Measurements from ENCODE around the gene ACADVL. TPM values are rescaled to one million over a fixed set of nuclear protein-coding genes. Genes with fewer than 3 reads are reported as not detected.
A peak's percentile ranks its signal among the peaks of the same experiment; 100 is the strongest.

Gene ACADVL
- total and polyA plus RNA-seq, 2 of the 4 experiments (the other 2 are of a cell fraction), result 139 to 752 TPM

DNA sequence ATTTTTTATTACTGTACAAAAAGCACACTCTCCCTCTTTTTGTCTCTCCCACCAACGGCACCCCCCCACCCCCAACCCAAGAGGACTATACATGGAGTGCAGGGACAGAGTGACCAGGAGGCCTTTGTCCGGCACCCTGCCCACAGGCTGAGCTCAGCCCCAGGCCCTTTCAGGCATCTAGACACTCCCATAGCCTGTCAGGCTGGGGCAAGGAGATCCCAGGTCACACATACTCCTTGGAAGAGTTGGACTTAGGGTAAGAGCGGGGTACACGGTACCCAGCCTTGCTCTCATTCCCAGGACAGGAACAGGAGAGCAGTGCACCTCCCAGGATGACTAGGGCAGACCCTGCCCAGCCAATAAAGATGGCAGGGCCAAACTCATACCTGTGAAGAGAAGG is 40.4 kb downstream of the ACADVL start:
- H3K9me3 ChIP-seq (ENCODE audit: control insufficient read depth, insufficient read depth, low read length), result no peaks in the 10 kb centered on the region
- WGBS, 2 experiments (ENCODE audit: extremely low coverage in 2 of 2, insufficient read length in 1 of 2), result no CpG with 5 or more reads among the region's 4 CpGs
- H3K56ac ChIP-seq (ENCODE audit: extremely low read depth, insufficient read depth, low read length), result no peak overlapping the region
- H2BK15ac ChIP-seq (ENCODE audit: low read depth, low read length), result no peak overlapping the region
- H3K4me1 ChIP-seq (ENCODE audit: control insufficient read depth, insufficient read depth, low read length), result peaks cover 8% of the 10 kb centered on the region
- no peak overlapping the region for H3K4me2 ChIP-seq (ENCODE audit: low read depth, low read length)
- in situ Hi-C loops (cut with MboI; ENCODE audit: low sequenced_read_pairs) (no loop called here), dilution Hi-C loops (cut with HindIII; ENCODE audit: low sequenced_read_pairs, unreplicated experiment) (no loop called here), intact Hi-C loops (cut with micrococcal nuclease) (no loop called here)
- DNase-seq (no peak), ATAC-seq (ENCODE audit: low read depth) (no peak)
- peaks cover 27% of the 10 kb centered on the region for H3K36me3 ChIP-seq (ENCODE audit: control insufficient read depth, insufficient read depth, low read length)
- H3K27ac ChIP-seq (ENCODE audit: insufficient read depth, low read length), result no peak overlapping the region
- BruUV-seq (replicated peaks), result no TSS peak
- no peak overlapping the region for H4K91ac ChIP-seq (ENCODE audit: insufficient read depth, low read depth, low read length)
- CTCF ChIA-PET, result no interaction called here
- no peak overlapping the region for H3K14ac ChIP-seq (replicated peaks; ENCODE audit: low read depth, low read length)
- POLR2A ChIA-PET (ENCODE audit: unreplicated experiment), result no interaction called here
- H3K4me3 ChIP-seq (ENCODE audit: insufficient read depth, low read depth, low read length), result no peak overlapping the region
- H4K5ac ChIP-seq (ENCODE audit: low read depth, low read length), result no peak overlapping the region
- H4K8ac ChIP-seq (ENCODE audit: low read depth in 2 of 2, low read length in 2 of 2), result no peak overlapping the region
- no peak overlapping the region for H2BK120ac ChIP-seq (ENCODE audit: low read depth, low read length)
- peaks cover 13% of the 10 kb centered on the region; the same call in 1 of the 2 replicates for H3K27me3 ChIP-seq (ENCODE audit: control insufficient read depth, insufficient read depth, low read length)
- H4K20me1 ChIP-seq (ENCODE audit: insufficient read depth, low read length), result no peaks in the 10 kb centered on the region
- TF ChIP-seq FOS (IDR thresholded peaks at IDR 0.05; ENCODE audit: low read depth, low read length) (no peak), SMC3 (IDR thresholded peaks at IDR 0.05; ENCODE audit: low read depth, low read length) (no peak), RFX5 (IDR thresholded peaks at IDR 0.05; ENCODE audit: low read depth, low read length) (no peak), MAZ (IDR thresholded peaks at IDR 0.05; ENCODE audit: borderline replicate concordance, low read depth, low read length) (no peak), ELK1 (IDR thresholded peaks at IDR 0.05; ENCODE audit: borderline replicate concordance, low read depth, low read length) (no peak), BHLHE40 (IDR thresholded peaks at IDR 0.05; ENCODE audit: low read depth, low read length) (no peak), RCOR1 (IDR thresholded peaks at IDR 0.05; ENCODE audit: insufficient replicate concordance, low read length) (no peak), CEBPB (IDR thresholded peaks at IDR 0.05; ENCODE audit: low read depth, low read length) (no peak)
- TF ChIP-seq, protein P1, sequence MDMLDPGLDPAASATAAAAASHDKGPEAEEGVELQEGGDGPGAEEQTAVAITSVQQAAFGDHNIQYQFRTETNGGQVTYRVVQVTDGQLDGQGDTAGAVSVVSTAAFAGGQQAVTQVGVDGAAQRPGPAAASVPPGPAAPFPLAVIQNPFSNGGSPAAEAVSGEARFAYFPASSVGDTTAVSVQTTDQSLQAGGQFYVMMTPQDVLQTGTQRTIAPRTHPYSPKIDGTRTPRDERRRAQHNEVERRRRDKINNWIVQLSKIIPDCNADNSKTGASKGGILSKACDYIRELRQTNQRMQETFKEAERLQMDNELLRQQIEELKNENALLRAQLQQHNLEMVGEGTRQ (IDR thresholded peaks at IDR 0.05; ENCODE audit: low read depth, low read length), result no peak
- TF ChIP-seq, protein P2, sequence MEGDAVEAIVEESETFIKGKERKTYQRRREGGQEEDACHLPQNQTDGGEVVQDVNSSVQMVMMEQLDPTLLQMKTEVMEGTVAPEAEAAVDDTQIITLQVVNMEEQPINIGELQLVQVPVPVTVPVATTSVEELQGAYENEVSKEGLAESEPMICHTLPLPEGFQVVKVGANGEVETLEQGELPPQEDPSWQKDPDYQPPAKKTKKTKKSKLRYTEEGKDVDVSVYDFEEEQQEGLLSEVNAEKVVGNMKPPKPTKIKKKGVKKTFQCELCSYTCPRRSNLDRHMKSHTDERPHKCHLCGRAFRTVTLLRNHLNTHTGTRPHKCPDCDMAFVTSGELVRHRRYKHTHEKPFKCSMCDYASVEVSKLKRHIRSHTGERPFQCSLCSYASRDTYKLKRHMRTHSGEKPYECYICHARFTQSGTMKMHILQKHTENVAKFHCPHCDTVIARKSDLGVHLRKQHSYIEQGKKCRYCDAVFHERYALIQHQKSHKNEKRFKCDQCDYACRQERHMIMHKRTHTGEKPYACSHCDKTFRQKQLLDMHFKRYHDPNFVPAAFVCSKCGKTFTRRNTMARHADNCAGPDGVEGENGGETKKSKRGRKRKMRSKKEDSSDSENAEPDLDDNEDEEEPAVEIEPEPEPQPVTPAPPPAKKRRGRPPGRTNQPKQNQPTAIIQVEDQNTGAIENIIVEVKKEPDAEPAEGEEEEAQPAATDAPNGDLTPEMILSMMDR (conservative IDR thresholded peaks at IDR 0.05; ENCODE audit: low read depth, low read length), result no peak
- no peak overlapping the region for H2BK5ac ChIP-seq (ENCODE audit: low read depth, low read length, poor library complexity, severe bottlenecking)
- H2AK9ac ChIP-seq (replicated peaks; ENCODE audit: low read depth, low read length, poor library complexity), result peak overlapping the region; percentile 71
- peaks cover 10% of the 10 kb centered on the region for H3K9me1 ChIP-seq (ENCODE audit: insufficient read depth, low read length)
- no peak overlapping the region for H3K18ac ChIP-seq (ENCODE audit: low read depth, low read length)
- H2AFZ ChIP-seq (replicated peaks; ENCODE audit: low read length, poor library complexity), result peak overlapping the region; percentile 23
- no peak overlapping the region for H2AK5ac ChIP-seq (ENCODE audit: low read depth, low read length)
- no peak overlapping the region for H3K4ac ChIP-seq (ENCODE audit: low read depth, low read length)
- H2BK20ac ChIP-seq (ENCODE audit: low read depth, low read length), result no peak overlapping the region
- H3K9ac ChIP-seq (ENCODE audit: low read depth, low read length), result no peak overlapping the region
- no peak overlapping the region for H3K23ac ChIP-seq (ENCODE audit: low read depth, low read length)
- peaks cover 0 to 6% of the 10 kb centered on the region in 2 experiments; a peak in 1 of 4 replicates for H3K79me1 ChIP-seq (ENCODE audit: low read depth in 1 of 2, low read length in 2 of 2)

All from IMR-90 (cell line).